Measurements from ENCODE around the gene ATP13A1.
"Not testable (repeated sequence)": the region's sequence is repeated elsewhere in the genome, so short reads cannot be mapped to it uniquely, and the experiment has no call there.

ATP13A1 gene

DNA sequence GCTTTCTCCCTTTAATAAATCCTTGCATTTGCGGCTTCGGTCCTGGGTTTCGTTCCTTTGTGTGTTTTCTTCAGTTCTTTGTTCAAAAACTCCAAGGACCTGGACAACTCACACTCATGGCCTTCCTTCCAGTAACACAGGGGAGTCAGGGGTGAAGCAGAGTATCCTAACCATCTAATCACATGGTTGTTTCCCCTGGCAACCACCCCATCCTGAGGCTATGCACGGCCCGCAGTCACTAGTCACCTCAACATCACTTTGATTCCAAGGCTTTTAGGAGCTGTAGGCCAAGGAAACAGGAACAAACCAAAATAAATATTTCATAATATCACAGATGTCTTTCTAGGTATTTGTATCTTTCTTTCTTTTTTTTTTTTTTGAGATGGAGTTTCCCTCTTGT lies 34.1 kb upstream of the ATP13A1 start:
- Histone ChIP-seq H3K27me3 (no peaks in the 10 kb centered on the region), H3K9me3 (peaks cover 5% of the 10 kb centered on the region), H3K4me3 (ENCODE audit: low read depth in 1 of 2, low read length in 1 of 2) (no peak overlapping the region), H3K4me1 (ENCODE audit: control insufficient read depth in 1 of 2, insufficient read depth in 1 of 2, low read depth in 1 of 2, low read length in 1 of 2) (no peaks in the 10 kb centered on the region), H3K27ac (no peak overlapping the region), H3K36me3 (no peaks in the 10 kb centered on the region)
- no peak for TF ChIP-seq CTCF (IDR thresholded peaks at IDR 0.05)

- no peak for TF ChIP-seq CTCF (IDR thresholded peaks at IDR 0.05)
- no peak overlapping the region for H3K27ac ChIP-seq
Measured at GRCh38 chr19:19696386-19696785, 32.9 kb upstream of the ATP13A1 start.

DNA sequence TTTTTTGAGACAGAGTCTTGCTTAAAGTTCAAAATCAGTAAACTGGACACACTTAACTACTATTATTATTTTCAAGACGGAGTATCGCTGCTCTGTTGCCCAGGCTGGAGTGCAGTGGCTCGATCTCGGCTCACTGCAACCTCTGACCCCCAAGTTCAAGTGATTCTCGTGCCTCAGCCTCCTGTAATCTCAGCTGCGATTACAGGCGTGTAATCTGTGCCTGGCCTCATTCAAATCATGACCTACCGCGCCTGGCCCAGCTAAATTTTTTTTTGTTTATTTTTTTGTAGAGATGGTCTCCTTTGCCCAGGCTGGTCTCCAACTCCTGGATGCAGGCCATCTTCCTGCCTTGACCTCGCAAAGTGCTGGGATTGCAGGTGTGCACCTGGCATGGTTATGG lies 28.2 kb upstream of the ATP13A1 start:
- H3K27ac ChIP-seq = no peak overlapping the region
- no peaks in the 10 kb centered on the region for H3K36me3 ChIP-seq
- TF ChIP-seq CTCF (IDR thresholded peaks at IDR 0.05) = no peak
- H3K9me3 ChIP-seq = peaks cover 6% of the 10 kb centered on the region
- H3K27me3 ChIP-seq = no peaks in the 10 kb centered on the region
- H3K4me1 ChIP-seq (ENCODE audit: control insufficient read depth in 1 of 2, insufficient read depth in 1 of 2, low read depth in 1 of 2, low read length in 1 of 2) = no peaks in the 10 kb centered on the region
- no peak overlapping the region for H3K4me3 ChIP-seq (ENCODE audit: low read depth in 1 of 2, low read length in 1 of 2)

More at GRCh38 chr19:19696386-19696785, 32.9 kb upstream of the ATP13A1 start:
- no peaks in the 10 kb centered on the region for H3K4me1 ChIP-seq (ENCODE audit: control insufficient read depth in 1 of 2, insufficient read depth in 1 of 2, low read depth in 1 of 2, low read length in 1 of 2)
- H3K9me3 ChIP-seq = peaks cover 5% of the 10 kb centered on the region
- no peak overlapping the region for H3K4me3 ChIP-seq (ENCODE audit: low read depth in 1 of 2, low read length in 1 of 2)
- H3K36me3 ChIP-seq = no peaks in the 10 kb centered on the region
- H3K27me3 ChIP-seq = no peaks in the 10 kb centered on the region

- not testable (repeated sequence) for H3K27me3 ChIP-seq; H3K4me1 ChIP-seq (ENCODE audit: control insufficient read depth in 1 of 2, insufficient read depth in 1 of 2, low read depth in 1 of 2, low read length in 1 of 2); H3K27ac ChIP-seq; H3K36me3 ChIP-seq; H3K4me3 ChIP-seq (ENCODE audit: low read depth in 1 of 2, low read length in 1 of 2)
- H3K9me3 ChIP-seq = peaks cover 16% of the 10 kb centered on the region
Measured at GRCh38 chr19:19689023-19689422, 25.5 kb upstream of the ATP13A1 start.

- H3K9me3 ChIP-seq = peaks cover 24% of the 10 kb centered on the region
Measured at GRCh38 chr19:19687090-19687489, 23.6 kb upstream of the ATP13A1 start.

DNA sequence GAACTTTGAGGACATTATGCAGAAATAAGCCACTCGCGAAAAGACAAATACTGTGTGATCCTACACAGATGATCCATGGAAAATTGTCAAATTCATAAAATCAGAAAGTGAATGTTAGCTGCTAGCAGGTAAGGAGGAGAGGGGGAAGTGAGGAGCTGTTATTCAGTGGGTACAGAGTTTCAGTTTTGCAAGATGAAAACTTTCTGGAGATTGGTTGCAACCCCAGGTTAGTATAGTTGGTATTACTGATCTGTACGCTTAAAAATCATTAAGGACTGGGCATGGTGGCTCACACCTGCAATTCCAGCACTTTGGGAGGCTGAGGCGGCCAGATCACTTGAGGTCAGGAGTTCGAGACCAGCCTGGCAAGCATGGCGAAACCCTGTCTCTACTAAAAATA lies 23.1 kb upstream of the ATP13A1 start:
- no peak overlapping the region for H3K4me3 ChIP-seq (ENCODE audit: low read depth in 1 of 2, low read length in 1 of 2)
- no peak for TF ChIP-seq CTCF (IDR thresholded peaks at IDR 0.05)
- H3K9me3 ChIP-seq = peaks cover 27% of the 10 kb centered on the region
- H3K27me3 ChIP-seq = no peaks in the 10 kb centered on the region
- H3K36me3 ChIP-seq = no peaks in the 10 kb centered on the region
- no peaks in the 10 kb centered on the region for H3K4me1 ChIP-seq (ENCODE audit: control insufficient read depth in 1 of 2, insufficient read depth in 1 of 2, low read depth in 1 of 2, low read length in 1 of 2)
- H3K27ac ChIP-seq = no peak overlapping the region

More at GRCh38 chr19:19687090-19687489, 23.6 kb upstream of the ATP13A1 start:
- H3K4me1 ChIP-seq (ENCODE audit: control insufficient read depth in 1 of 2, insufficient read depth in 1 of 2, low read depth in 1 of 2, low read length in 1 of 2) = no peaks in the 10 kb centered on the region
- H3K4me3 ChIP-seq (ENCODE audit: low read depth in 1 of 2, low read length in 1 of 2) = no peak overlapping the region
- no peak overlapping the region for H3K27ac ChIP-seq
- no peaks in the 10 kb centered on the region for H3K27me3 ChIP-seq
- no peak for TF ChIP-seq CTCF (IDR thresholded peaks at IDR 0.05)
- H3K36me3 ChIP-seq = no peaks in the 10 kb centered on the region

- H3K4me3 ChIP-seq (ENCODE audit: low read depth in 1 of 2, low read length in 1 of 2); H3K4me1 ChIP-seq (ENCODE audit: control insufficient read depth in 1 of 2, insufficient read depth in 1 of 2, low read depth in 1 of 2, low read length in 1 of 2); H3K27me3 ChIP-seq; H3K27ac ChIP-seq; H3K36me3 ChIP-seq: not testable (repeated sequence)
- peaks cover 27% of the 10 kb centered on the region for H3K9me3 ChIP-seq
Measured at GRCh38 chr19:19686119-19686518, 22.6 kb upstream of the ATP13A1 start.

All from neutrophil (primary cell).